KBM-7 (cell line): ENCODE measurements around the gene TRUB2.
"Not testable (repeated sequence)": the region's sequence is repeated elsewhere in the genome, so short reads cannot be mapped to it uniquely, and the experiment has no call there.

Experiments
- DNase-seq: peaks from one replicate; pipeline ENCODE4 v3.0.0-alpha.2; 2015
- in situ Hi-C: fragments of 300-500 bp; cut with MboI; formaldehyde crosslinking; loops from 2 replicates; pipeline ENCODE4 v1.14.3; 2020; ENCODE audit warnings: low sequenced_read_pairs, low pct_unique_long_range_greater_than_20kb, mixed read lengths

Gene TRUB2

GRCh38 chr9:128310461-128310860, 11.8 kb downstream of the TRUB2 start:
- no peak for DNase-seq
- in situ Hi-C loops = no loop called here

- no peak for DNase-seq
- in situ Hi-C loops = no loop called here
Observed at GRCh38 chr9:128309551-128309950, 12.7 kb downstream of the TRUB2 start.

GRCh38 chr9:128304971-128305288, 17.3 kb downstream of the TRUB2 start:
- in situ Hi-C loops = no loop called here
- DNase-seq = no peak

- in situ Hi-C loops = no loop called here
- DNase-seq = no peak
Observed at GRCh38 chr9:128304136-128304970, 17.9 kb downstream of the TRUB2 start.

- no peak for DNase-seq
- in situ Hi-C loops = no loop called here
Observed at GRCh38 chr9:128298535-128299482, 23.4 kb downstream of the TRUB2 start.

GRCh38 chr9:128297221-128297773, 24.9 kb downstream of the TRUB2 start:
- DNase-seq = no peak
- in situ Hi-C loops = no loop called here

GRCh38 chr9:128296340-128297220, 25.7 kb downstream of the TRUB2 start:
- no peak for DNase-seq
- in situ Hi-C loops = no loop called here

- no peak for DNase-seq
- in situ Hi-C loops = no loop called here
Observed at GRCh38 chr9:128294142-128294541, 28.1 kb downstream of the TRUB2 start.

GRCh38 chr9:128293091-128293490, 29.2 kb downstream of the TRUB2 start:
- no peak for DNase-seq
- in situ Hi-C loops = no loop called here

- in situ Hi-C loops = no loop called here
- DNase-seq = no peak
Observed at GRCh38 chr9:128292009-128292408, 30.2 kb downstream of the TRUB2 start.

- in situ Hi-C loops = no loop called here
Observed at GRCh38 chr9:128288273-128289004, 33.8 kb downstream of the TRUB2 start.

GRCh38 chr9:128286440-128286839, 35.8 kb downstream of the TRUB2 start:
- no peak for DNase-seq

More at GRCh38 chr9:128288273-128289004, 33.8 kb downstream of the TRUB2 start:
- no peak for DNase-seq

GRCh38 chr9:128285033-128285784, 37.0 kb downstream of the TRUB2 start:
- in situ Hi-C loops = no loop called here
- no peak for DNase-seq

More at GRCh38 chr9:128286440-128286839, 35.8 kb downstream of the TRUB2 start:
- in situ Hi-C loops = no loop called here

GRCh38 chr9:128282500-128282899, 39.7 kb downstream of the TRUB2 start:
- in situ Hi-C loops = no loop called here
- DNase-seq = no peak

- in situ Hi-C loops = no loop called here
- DNase-seq = peak; percentile 81
Observed at GRCh38 chr9:128280084-128280622, 42.1 kb downstream of the TRUB2 start.

GRCh38 chr9:128279088-128280073, 42.9 kb downstream of the TRUB2 start:
- in situ Hi-C loops = not testable (repeated sequence)
- DNase-seq = peak; percentile 65
